Mesothelial cell of epicardium (in vitro differentiated cells): ENCODE results near the gene PEG3. TPM values are rescaled to one million over a fixed set of nuclear protein-coding genes. Genes with fewer than 3 reads are reported as not detected.
"Not testable (repeated sequence)": the region's sequence is repeated elsewhere in the genome, so short reads cannot be mapped to it uniquely, and the experiment has no call there.

Experiments
- DNase-seq, 2 experiments: peaks; one replicate each; pipeline ENCODE4 v3.0.0; 2021; ENCODE audit warnings: low spot score in 2 of 2; ENCODE audit not compliant: unreplicated experiment in 2 of 2
- H3K27ac Mint-ChIP-seq: 2 replicates; pipeline ENCODE4 v1.8.0; 2021; ENCODE audit warnings: mixed read lengths
- H3K27me3 Mint-ChIP-seq: 2 replicates; pipeline ENCODE4 v1.8.0; 2021; ENCODE audit warnings: low read depth, mixed read lengths
- H3K36me3 Mint-ChIP-seq: 2 replicates; pipeline ENCODE4 v1.8.0; 2021; ENCODE audit warnings: mixed read lengths
- H3K4me1 Mint-ChIP-seq: 2 replicates; pipeline ENCODE4 v1.8.0; 2021; ENCODE audit warnings: mixed read lengths
- H3K4me3 Mint-ChIP-seq: 2 replicates; pipeline ENCODE4 v1.8.0; 2021; ENCODE audit warnings: mild to moderate bottlenecking, moderate library complexity, mixed read lengths
- H3K9me3 Mint-ChIP-seq: 2 replicates; pipeline ENCODE4 v1.8.0; 2021; ENCODE audit warnings: mixed read lengths
- CTCF ChIP-seq: fragments of 200-600 bp; sonication (generic); IDR thresholded peaks from one replicate; pipeline ENCODE4 v1.5.0; 2021; ENCODE audit warnings: antibody characterized with exemption; ENCODE audit not compliant: unreplicated experiment
- total RNA-seq: library from RNA; stranded (reverse); gene quantifications from 3 replicates; pipeline ENCODE4 v1.2.1, GENCODE V29; 2021

The PEG3 gene
- total RNA-seq, 1 donor from 2014 or later: not detected

DNA sequence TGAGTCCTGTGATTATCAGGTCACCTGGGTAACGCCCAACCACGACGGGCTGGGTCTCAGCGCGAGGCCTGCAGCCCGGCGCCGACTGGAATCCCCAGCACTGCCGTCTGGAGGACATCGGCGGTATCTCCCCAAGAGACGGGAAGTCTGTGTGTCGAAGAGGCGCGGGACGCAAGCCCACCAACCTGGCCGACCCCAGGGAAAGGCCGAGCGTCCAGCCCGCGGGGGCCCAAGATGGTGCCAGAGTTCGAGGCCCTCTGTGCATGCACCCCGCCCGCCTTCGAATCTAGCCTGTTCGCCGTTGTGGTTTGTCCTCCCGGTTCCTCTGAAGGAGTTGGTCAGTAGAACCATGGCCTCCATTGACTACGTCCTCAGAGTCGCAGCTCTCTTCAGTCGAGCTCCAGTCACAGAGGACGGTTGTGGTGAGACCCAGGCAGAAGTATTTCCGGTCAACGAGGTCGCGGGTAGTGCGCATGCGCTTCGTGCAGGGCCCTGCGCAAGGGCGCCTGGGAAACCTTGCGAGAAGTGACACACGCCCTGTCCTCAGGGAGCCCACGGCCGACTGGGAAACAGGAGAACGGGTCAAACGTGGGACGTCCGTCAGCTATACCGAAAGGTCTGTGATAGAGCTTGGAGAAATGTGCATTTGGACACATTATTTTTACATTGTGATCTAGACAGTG, 24.1 kb upstream of the PEG3 start:
- Mint-ChIP-seq H3K4me1 (no peaks in the 10 kb centered on the region), H3K36me3 (peaks cover 2% of the 10 kb centered on the region), H3K27ac (no peak overlapping the region), H3K9me3 (peaks cover 63% of the 10 kb centered on the region), H3K27me3 (no peaks in the 10 kb centered on the region), H3K4me3 (no peak overlapping the region)
- no peak for DNase-seq
- no peak for TF ChIP-seq CTCF

DNA sequence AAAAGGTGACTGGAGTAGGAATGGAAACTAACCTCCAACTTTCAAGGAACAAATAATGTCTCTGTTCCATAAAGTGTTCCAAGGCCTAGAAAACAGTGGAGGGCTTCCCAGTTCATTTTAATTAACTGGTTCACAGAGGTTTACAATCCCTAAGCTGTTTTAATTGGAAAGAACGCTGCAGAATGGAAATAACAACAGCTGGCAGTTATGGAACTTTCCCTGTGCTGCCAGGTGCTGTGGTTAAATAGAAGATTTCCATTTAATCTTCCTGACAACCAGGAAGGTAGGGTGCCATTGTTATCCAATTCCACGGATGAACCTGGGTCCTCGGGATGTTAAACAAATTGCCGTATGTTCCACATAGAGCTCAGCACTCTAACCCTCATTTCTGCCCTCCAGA, 22.2 kb upstream of the PEG3 start:
- Mint-ChIP-seq H3K4me3 (no peak overlapping the region), H3K27me3 (no peaks in the 10 kb centered on the region), H3K36me3 (peaks cover 2% of the 10 kb centered on the region), H3K9me3 (peaks cover 64% of the 10 kb centered on the region), H3K27ac (no peak overlapping the region), H3K4me1 (no peaks in the 10 kb centered on the region)
- no peak for DNase-seq
- no peak for TF ChIP-seq CTCF

DNA sequence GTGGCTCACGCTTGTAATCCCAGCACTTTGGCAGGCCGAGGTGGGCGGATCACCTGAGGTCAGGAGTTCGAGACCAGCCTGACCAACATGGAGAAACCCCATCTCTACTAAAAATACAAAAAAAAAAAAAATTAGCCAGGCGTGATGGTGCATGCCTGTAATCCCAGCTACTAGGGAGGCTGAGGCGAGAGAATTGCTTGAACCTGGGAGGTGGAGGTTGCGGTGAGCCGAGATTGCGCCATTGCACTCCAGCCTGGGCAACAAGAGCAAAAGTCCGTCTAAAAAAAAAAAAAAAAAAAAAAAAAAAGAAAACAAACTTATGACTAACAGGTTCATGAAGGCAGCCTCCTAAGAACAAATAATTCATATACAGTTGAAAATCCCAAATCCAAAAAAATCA, 19.9 kb upstream of the PEG3 start:
- not testable (repeated sequence) for H3K4me1 Mint-ChIP-seq, H3K27me3 Mint-ChIP-seq, H3K36me3 Mint-ChIP-seq, DNase-seq, H3K27ac Mint-ChIP-seq, H3K4me3 Mint-ChIP-seq
- peaks cover 66% of the 10 kb centered on the region for H3K9me3 Mint-ChIP-seq

DNA sequence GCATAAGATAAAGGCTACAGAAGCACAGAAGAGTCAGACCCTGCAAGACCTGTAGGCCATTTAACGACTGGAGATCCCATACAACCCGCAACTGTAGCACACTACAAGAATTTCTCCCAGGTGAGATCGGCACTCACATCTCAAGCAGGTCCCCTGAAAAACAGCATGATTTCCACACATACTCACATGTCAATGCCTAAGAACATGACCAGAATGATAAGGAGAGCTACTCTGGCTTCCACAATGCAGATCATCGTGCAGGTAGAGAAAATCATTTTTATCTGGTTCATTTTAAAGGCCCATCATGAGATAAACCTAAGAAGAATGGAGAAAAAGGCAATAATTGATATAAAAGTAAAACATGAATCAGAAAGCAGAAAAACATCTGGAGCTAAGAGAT, 17.5 kb upstream of the PEG3 start:
- Mint-ChIP-seq H3K9me3 (peaks cover 65% of the 10 kb centered on the region), H3K4me1 (no peaks in the 10 kb centered on the region), H3K27me3 (no peaks in the 10 kb centered on the region), H3K4me3 (no peak overlapping the region), H3K27ac (no peak overlapping the region), H3K36me3 (no peaks in the 10 kb centered on the region)
- no peak for TF ChIP-seq CTCF
- DNase-seq: no peak

GRCh38 chr19:56856822-56857221, 16.3 kb upstream of the PEG3 start:
- Mint-ChIP-seq H3K4me3 (no peak overlapping the region), H3K27me3 (no peaks in the 10 kb centered on the region), H3K9me3 (peaks cover 69% of the 10 kb centered on the region), H3K4me1 (no peaks in the 10 kb centered on the region), H3K27ac (no peak overlapping the region), H3K36me3 (no peaks in the 10 kb centered on the region)
- no peak for TF ChIP-seq CTCF
- DNase-seq: no peak

- H3K27me3 Mint-ChIP-seq, DNase-seq: not testable (repeated sequence)
Observed at GRCh38 chr19:56852361-56852760, 11.8 kb upstream of the PEG3 start.

GRCh38 chr19:56848166-56848565, 7.6 kb upstream of the PEG3 start:
- Mint-ChIP-seq H3K27me3 (no peaks in the 10 kb centered on the region), H3K9me3 (peaks cover 65% of the 10 kb centered on the region), H3K27ac (no peak overlapping the region), H3K4me1 (no peaks in the 10 kb centered on the region), H3K4me3 (no peak overlapping the region), H3K36me3 (peaks cover 3% of the 10 kb centered on the region)
- DNase-seq: no peak
- TF ChIP-seq CTCF: no peak

More at GRCh38 chr19:56852361-56852760, 11.8 kb upstream of the PEG3 start:
- not testable (repeated sequence) for H3K36me3 Mint-ChIP-seq, H3K4me3 Mint-ChIP-seq, H3K4me1 Mint-ChIP-seq, H3K27ac Mint-ChIP-seq
- H3K9me3 Mint-ChIP-seq: peaks cover 72% of the 10 kb centered on the region
